ENCODE results near the gene GABRG3.

The GABRG3 gene

DNA sequence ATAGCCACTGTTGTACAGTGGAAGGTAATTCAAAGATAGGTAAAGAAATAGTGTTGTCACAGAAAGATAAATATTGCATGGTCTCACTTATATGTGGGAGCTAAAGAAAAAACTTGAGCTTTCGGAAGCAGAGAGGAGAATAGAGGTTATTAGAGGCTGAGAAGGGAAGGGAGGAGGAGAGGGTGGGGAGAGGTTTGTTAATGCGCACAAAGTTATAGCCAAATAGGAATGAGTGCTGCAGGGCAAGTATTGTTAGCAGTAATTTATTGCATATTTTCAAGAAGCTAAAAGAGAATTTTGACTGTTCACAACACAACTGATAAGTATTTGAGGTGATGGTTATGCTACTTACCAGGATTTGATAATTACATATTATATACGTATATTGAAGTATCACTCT is 154.2 kb downstream of the GABRG3 start:
- Histone ChIP-seq H3K27me3 (ENCODE audit: insufficient read depth, low read depth) (no peaks in the 10 kb centered on the region), H3K4me1 (ENCODE audit: low read depth, poor library complexity, severe bottlenecking) (no peaks in the 10 kb centered on the region), H3K9ac (no peak overlapping the region), H3K36me3 (ENCODE audit: insufficient read depth) (no peaks in the 10 kb centered on the region), H3K4me2 (no peak overlapping the region), H3K27ac (no peak overlapping the region), H3K4me3 (IDR thresholded peaks at IDR 0.05; ENCODE audit: insufficient read depth, low read depth, low read length) (no peak overlapping the region), H3K79me2 (ENCODE audit: insufficient read depth, low read depth) (no peaks in the 10 kb centered on the region), H2AFZ (ENCODE audit: low read depth) (no peak overlapping the region), H4K20me1 (ENCODE audit: insufficient read depth) (no peaks in the 10 kb centered on the region)
- TF ChIP-seq, protein P1, sequence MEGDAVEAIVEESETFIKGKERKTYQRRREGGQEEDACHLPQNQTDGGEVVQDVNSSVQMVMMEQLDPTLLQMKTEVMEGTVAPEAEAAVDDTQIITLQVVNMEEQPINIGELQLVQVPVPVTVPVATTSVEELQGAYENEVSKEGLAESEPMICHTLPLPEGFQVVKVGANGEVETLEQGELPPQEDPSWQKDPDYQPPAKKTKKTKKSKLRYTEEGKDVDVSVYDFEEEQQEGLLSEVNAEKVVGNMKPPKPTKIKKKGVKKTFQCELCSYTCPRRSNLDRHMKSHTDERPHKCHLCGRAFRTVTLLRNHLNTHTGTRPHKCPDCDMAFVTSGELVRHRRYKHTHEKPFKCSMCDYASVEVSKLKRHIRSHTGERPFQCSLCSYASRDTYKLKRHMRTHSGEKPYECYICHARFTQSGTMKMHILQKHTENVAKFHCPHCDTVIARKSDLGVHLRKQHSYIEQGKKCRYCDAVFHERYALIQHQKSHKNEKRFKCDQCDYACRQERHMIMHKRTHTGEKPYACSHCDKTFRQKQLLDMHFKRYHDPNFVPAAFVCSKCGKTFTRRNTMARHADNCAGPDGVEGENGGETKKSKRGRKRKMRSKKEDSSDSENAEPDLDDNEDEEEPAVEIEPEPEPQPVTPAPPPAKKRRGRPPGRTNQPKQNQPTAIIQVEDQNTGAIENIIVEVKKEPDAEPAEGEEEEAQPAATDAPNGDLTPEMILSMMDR (conservative IDR thresholded peaks at IDR 0.05; ENCODE audit: low read depth, low read length) = no peak

DNA sequence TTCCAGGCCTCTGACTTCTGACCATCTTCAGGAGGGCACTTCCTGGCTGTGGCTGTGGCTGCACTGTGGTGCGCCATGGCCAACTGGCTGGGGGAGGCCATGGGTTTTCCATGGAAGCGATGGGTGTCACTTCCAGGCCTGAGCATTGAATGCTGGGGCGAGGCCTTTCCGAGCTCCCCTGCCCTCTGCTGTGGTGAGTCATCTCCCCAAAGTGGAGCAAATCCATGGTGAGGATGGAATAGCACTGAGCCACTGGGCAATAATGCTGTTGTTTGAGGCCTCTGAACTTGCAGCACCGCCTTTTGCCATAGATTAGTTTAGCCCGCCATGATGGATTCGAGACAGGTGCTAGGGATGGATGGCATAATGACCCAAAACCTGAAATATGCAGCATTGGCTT is 155.5 kb downstream of the GABRG3 start:
- Histone ChIP-seq H3K4me1 (ENCODE audit: low read depth, poor library complexity, severe bottlenecking) (no peaks in the 10 kb centered on the region), H2AFZ (ENCODE audit: low read depth) (no peak overlapping the region), H3K36me3 (ENCODE audit: insufficient read depth) (no peaks in the 10 kb centered on the region), H3K79me2 (ENCODE audit: insufficient read depth, low read depth) (no peaks in the 10 kb centered on the region), H3K27me3 (ENCODE audit: insufficient read depth, low read depth) (no peaks in the 10 kb centered on the region), H4K20me1 (ENCODE audit: insufficient read depth) (no peaks in the 10 kb centered on the region), H3K4me2 (no peak overlapping the region), H3K4me3 (IDR thresholded peaks at IDR 0.05; ENCODE audit: insufficient read depth, low read depth, low read length) (no peak overlapping the region), H3K9ac (no peak overlapping the region), H3K27ac (no peak overlapping the region)
- TF ChIP-seq, protein P1 (conservative IDR thresholded peaks at IDR 0.05; ENCODE audit: low read depth, low read length) = no peak

DNA sequence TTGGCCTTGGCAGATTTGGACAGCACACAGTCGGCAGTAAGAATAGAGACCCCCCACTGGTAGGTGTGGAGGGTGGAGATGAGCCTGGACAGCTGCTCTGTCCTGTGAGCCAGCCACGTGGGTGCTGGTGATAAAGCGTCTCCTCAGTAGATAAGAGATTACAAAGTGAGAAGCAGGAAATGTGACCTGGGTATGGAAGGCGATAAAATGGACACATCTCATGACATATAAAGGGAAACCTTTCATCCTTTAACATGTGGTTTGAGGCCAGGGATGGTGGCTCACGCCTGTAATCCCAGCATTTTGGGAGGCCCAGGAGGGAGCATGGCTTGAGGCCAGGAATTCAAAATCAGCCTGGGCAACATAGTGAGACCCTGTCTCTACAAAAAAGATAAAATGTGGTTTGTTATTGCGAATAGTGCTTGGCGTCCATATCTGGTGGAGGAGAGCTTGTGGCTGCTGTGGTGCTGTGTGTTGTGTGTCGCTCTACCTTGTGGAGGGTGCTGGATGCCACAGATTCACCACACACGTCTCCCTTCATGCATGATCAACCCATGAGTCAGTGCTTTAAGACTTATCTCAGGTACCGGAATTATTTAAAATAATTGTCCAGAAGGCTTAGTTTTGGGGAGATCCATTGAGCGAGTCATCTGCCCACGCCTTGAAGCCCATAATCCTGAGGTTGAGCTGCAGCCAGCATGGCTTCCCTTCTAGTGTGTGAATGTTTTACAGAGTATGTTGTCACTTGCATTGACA is 157.0 kb downstream of the GABRG3 start:
- H3K27ac ChIP-seq = no peak overlapping the region
- no peak overlapping the region for H3K4me3 ChIP-seq (IDR thresholded peaks at IDR 0.05; ENCODE audit: insufficient read depth, low read depth, low read length)
- H3K79me2 ChIP-seq (ENCODE audit: insufficient read depth, low read depth) = no peaks in the 10 kb centered on the region
- H3K4me1 ChIP-seq (ENCODE audit: low read depth, poor library complexity, severe bottlenecking) = no peaks in the 10 kb centered on the region
- no peaks in the 10 kb centered on the region for H3K36me3 ChIP-seq (ENCODE audit: insufficient read depth)
- H3K4me2 ChIP-seq = no peak overlapping the region
- H2AFZ ChIP-seq (ENCODE audit: low read depth) = no peak overlapping the region
- TF ChIP-seq, protein P1 (conservative IDR thresholded peaks at IDR 0.05; ENCODE audit: low read depth, low read length) = no peak
- no peaks in the 10 kb centered on the region for H3K27me3 ChIP-seq (ENCODE audit: insufficient read depth, low read depth)
- H4K20me1 ChIP-seq (ENCODE audit: insufficient read depth) = no peaks in the 10 kb centered on the region
- no peak overlapping the region for H3K9ac ChIP-seq

DNA sequence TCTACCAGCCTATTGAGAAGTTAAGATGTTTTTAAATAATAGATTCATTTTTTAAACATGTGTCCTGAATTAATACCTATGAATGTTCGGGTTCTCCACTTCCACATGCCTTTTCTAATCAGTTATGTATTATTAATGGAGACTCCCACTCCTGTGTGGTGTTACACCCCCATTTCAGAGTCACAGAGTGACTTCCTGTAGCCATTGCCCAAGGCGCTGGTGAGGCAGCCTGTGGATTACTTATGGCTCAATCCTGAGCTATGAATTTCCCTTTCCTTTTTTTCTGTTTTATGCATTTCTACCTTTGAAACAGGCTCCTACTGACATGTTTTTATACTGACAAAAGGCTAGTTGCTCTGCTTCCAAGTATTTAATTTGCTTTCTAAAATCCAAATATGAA is 162.3 kb downstream of the GABRG3 start:
- Histone ChIP-seq H3K4me3 (IDR thresholded peaks at IDR 0.05; ENCODE audit: insufficient read depth, low read depth, low read length) (no peak overlapping the region), H4K20me1 (ENCODE audit: insufficient read depth) (no peaks in the 10 kb centered on the region), H3K79me2 (ENCODE audit: insufficient read depth, low read depth) (no peaks in the 10 kb centered on the region), H3K36me3 (ENCODE audit: insufficient read depth) (no peaks in the 10 kb centered on the region), H3K9ac (no peak overlapping the region), H3K27me3 (ENCODE audit: insufficient read depth, low read depth) (no peaks in the 10 kb centered on the region), H3K27ac (no peak overlapping the region), H2AFZ (ENCODE audit: low read depth) (no peak overlapping the region), H3K4me1 (ENCODE audit: low read depth, poor library complexity, severe bottlenecking) (no peaks in the 10 kb centered on the region), H3K4me2 (no peak overlapping the region)
- TF ChIP-seq, protein P1 (conservative IDR thresholded peaks at IDR 0.05; ENCODE audit: low read depth, low read length) = no peak

Measured in KMS-11 (cell line).